Fibroblast of upper back skin (primary cell): Measurements from ENCODE around the gene CKLF.

ENCODE experiments used
- DNase-seq: peaks from one replicate; pipeline ENCODE4 v3.0.0-alpha.2; 2013

CKLF gene

GRCh38 chr16:66519482-66520373 is 32.6 kb upstream of the CKLF start:
- DNase-seq: no peak

- DNase-seq: no peak
These were observed 31.8 kb upstream of the CKLF start for GRCh38 chr16:66520406-66521170.

GRCh38 chr16:66521252-66521713 is 31.1 kb upstream of the CKLF start:
- no peak for DNase-seq

GRCh38 chr16:66521951-66522771 is 30.2 kb upstream of the CKLF start:
- DNase-seq: peak; percentile 78

GRCh38 chr16:66522816-66523590 is 29.4 kb upstream of the CKLF start:
- no peak for DNase-seq

- DNase-seq: no peak
These were observed 28.5 kb upstream of the CKLF start for GRCh38 chr16:66523861-66524354.

- no peak for DNase-seq
These were observed 27.7 kb upstream of the CKLF start for GRCh38 chr16:66524601-66525164.

GRCh38 chr16:66525396-66526180 is 26.8 kb upstream of the CKLF start:
- no peak for DNase-seq

GRCh38 chr16:66528294-66528693 is 24.1 kb upstream of the CKLF start:
- no peak for DNase-seq

GRCh38 chr16:66529475-66529874 is 22.9 kb upstream of the CKLF start:
- DNase-seq: no peak

GRCh38 chr16:66534376-66534799 is 18.0 kb upstream of the CKLF start:
- DNase-seq: no peak

GRCh38 chr16:66536525-66536924 is 15.9 kb upstream of the CKLF start:
- no peak for DNase-seq

- no peak for DNase-seq
These were observed 15.1 kb upstream of the CKLF start for GRCh38 chr16:66537236-66537635.

GRCh38 chr16:66538910-66539309 is 13.5 kb upstream of the CKLF start:
- no peak for DNase-seq

- no peak for DNase-seq
These were observed 12.5 kb upstream of the CKLF start for GRCh38 chr16:66539623-66540469.

- DNase-seq: no peak
These were observed 10.7 kb upstream of the CKLF start for GRCh38 chr16:66541388-66542355.

GRCh38 chr16:66542396-66542795 is 10.0 kb upstream of the CKLF start:
- no peak for DNase-seq

- DNase-seq: no peak
These were observed 8.8 kb upstream of the CKLF start for GRCh38 chr16:66543541-66543940.
